Loucy (cell line): ENCODE results near the gene TENM3.

Source experiments
- H2AFZ ChIP-seq: fragments of 200-600 bp; sonication (generic); 2 replicates; pipeline ENCODE4 v1.6.0; 2016; ENCODE audit warnings: antibody characterized with exemption, mild to moderate bottlenecking, low read length, moderate library complexity
- H3F3A ChIP-seq: fragments of 200-600 bp; 2 replicates; pipeline ENCODE4 v1.6.0; 2016; ENCODE audit warnings: antibody characterized with exemption, low read depth, mild to moderate bottlenecking
- H3K27me3 ChIP-seq: fragments of 200-600 bp; sonication (generic); 2 replicates; pipeline ENCODE4 v1.6.1; 2014; ENCODE audit warnings: low read length, mild to moderate bottlenecking; ENCODE audit not compliant: insufficient read depth, poor library complexity, severe bottlenecking
- H3K36me3 ChIP-seq: fragments of 200-600 bp; sonication (generic); 2 replicates; pipeline ENCODE4 v1.6.1; 2016; ENCODE audit warnings: low read length; ENCODE audit not compliant: insufficient read depth
- H3K4me1 ChIP-seq: fragments of 200-600 bp; sonication (generic); 2 replicates; pipeline ENCODE4 v1.5.1; 2014; ENCODE audit warnings: low read length, mild to moderate bottlenecking; ENCODE audit not compliant: insufficient read depth, poor library complexity, severe bottlenecking
- H3K4me2 ChIP-seq: fragments of 200-600 bp; sonication (generic); 2 replicates; pipeline ENCODE4 v1.6.0; 2014; ENCODE audit warnings: antibody characterized with exemption, low read length, low read depth, mild to moderate bottlenecking; ENCODE audit not compliant: poor library complexity, severe bottlenecking
- H3K4me3 ChIP-seq: fragments of 200-600 bp; sonication (generic); 2 replicates; pipeline ENCODE4 v1.5.1; 2014; ENCODE audit warnings: low read length, mild to moderate bottlenecking, mixed read lengths; ENCODE audit not compliant: poor library complexity, severe bottlenecking
- H3K79me2 ChIP-seq: fragments of 200-600 bp; sonication (generic); 2 replicates; pipeline ENCODE4 v1.6.1; 2014; ENCODE audit warnings: low read length; ENCODE audit not compliant: insufficient read depth
- H3K9ac ChIP-seq: fragments of 200-600 bp; sonication (generic); 2 replicates; pipeline ENCODE4 v1.6.0; 2014; ENCODE audit warnings: mild to moderate bottlenecking, low read depth, low read length, moderate library complexity; ENCODE audit not compliant: poor library complexity, severe bottlenecking
- H3K9me2 ChIP-seq: fragments of 200-600 bp; sonication (generic); replicated peaks from 2 replicates; pipeline ENCODE4 v1.6.1; 2016; ENCODE audit warnings: low read depth, low read length, mixed read lengths
- H3K9me3 ChIP-seq: fragments of 200-600 bp; sonication (generic); 2 replicates; pipeline ENCODE4 v1.6.1; 2014; ENCODE audit warnings: mild to moderate bottlenecking, antibody characterized with exemption, low read length, low read depth; ENCODE audit not compliant: insufficient read depth
- H4K20me1 ChIP-seq: fragments of 200-600 bp; sonication (generic); 2 replicates; pipeline ENCODE4 v1.6.0; 2014; ENCODE audit warnings: antibody characterized with exemption, low read length, mild to moderate bottlenecking; ENCODE audit not compliant: insufficient read depth, poor library complexity, severe bottlenecking
- EZH2phosphoT487 ChIP-seq: fragments of 200-600 bp; IDR thresholded peaks from 2 replicates; pipeline ENCODE4 v1.6.1; 2018; ENCODE audit warnings: antibody characterized with exemption, mild to moderate bottlenecking, moderate library complexity, borderline replicate concordance
- TF ChIP-seq, protein P1 (sequence below): fragments of 200-600 bp; sonication (generic); conservative IDR thresholded peaks from 2 replicates; pipeline ENCODE4 v1.5.1; 2014; ENCODE audit warnings: mild to moderate bottlenecking, antibody characterized with exemption, low read length

Gene TENM3

DNA sequence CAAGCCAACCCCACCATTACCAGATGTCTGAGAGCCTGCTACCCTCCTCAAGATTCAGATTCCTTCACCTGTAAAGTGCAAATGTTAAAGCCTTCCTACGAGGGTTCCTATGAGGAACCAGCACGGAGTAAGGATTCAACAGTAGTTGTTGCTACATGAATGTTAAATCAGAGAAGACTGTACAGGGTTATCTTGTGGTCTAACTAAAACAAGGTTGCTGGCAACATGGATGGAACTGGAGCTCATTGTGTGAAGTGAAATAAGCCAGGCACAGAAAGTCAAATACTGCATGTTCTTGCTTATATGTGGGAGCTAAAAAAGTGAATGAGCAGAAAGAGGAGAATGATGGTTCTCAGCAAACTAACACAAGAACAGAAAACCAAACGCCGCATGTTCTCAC lies 435.4 kb downstream of the TENM3 start:
- H2AFZ ChIP-seq: no peak overlapping the region
- no peak overlapping the region for H3K4me3 ChIP-seq
- H4K20me1 ChIP-seq: no peaks in the 10 kb centered on the region
- no peaks in the 10 kb centered on the region for H3K36me3 ChIP-seq
- no peak overlapping the region for H3K9ac ChIP-seq
- no peak for TF ChIP-seq EZH2phosphoT487
- TF ChIP-seq, protein P1, sequence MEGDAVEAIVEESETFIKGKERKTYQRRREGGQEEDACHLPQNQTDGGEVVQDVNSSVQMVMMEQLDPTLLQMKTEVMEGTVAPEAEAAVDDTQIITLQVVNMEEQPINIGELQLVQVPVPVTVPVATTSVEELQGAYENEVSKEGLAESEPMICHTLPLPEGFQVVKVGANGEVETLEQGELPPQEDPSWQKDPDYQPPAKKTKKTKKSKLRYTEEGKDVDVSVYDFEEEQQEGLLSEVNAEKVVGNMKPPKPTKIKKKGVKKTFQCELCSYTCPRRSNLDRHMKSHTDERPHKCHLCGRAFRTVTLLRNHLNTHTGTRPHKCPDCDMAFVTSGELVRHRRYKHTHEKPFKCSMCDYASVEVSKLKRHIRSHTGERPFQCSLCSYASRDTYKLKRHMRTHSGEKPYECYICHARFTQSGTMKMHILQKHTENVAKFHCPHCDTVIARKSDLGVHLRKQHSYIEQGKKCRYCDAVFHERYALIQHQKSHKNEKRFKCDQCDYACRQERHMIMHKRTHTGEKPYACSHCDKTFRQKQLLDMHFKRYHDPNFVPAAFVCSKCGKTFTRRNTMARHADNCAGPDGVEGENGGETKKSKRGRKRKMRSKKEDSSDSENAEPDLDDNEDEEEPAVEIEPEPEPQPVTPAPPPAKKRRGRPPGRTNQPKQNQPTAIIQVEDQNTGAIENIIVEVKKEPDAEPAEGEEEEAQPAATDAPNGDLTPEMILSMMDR: no peak
- H3K4me2 ChIP-seq: no peak overlapping the region
- H3K9me3 ChIP-seq: no peaks in the 10 kb centered on the region
- H3K4me1 ChIP-seq: no peaks in the 10 kb centered on the region
- H3K9me2 ChIP-seq: no peaks in the 10 kb centered on the region
- no peaks in the 10 kb centered on the region for H3K27me3 ChIP-seq
- no peaks in the 10 kb centered on the region for H3F3A ChIP-seq
- no peaks in the 10 kb centered on the region for H3K79me2 ChIP-seq

DNA sequence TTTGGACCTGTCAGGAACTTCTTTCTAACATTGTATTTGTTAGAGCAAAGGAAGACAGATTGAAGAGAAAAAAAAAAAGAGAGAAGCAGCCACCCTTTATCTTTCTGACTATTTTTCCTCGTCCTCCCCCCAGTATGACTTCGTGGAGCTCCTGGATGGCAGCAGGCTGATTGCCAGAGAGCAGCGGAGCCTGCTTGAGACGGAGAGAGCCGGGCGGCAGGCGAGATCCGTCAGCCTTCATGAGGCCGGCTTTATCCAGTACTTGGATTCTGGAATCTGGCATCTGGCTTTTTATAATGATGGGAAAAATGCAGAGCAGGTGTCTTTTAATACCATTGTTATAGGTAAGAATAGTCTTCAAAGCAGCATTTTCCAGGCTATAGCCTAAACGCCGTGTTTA lies 436.3 kb downstream of the TENM3 start:
- H3K9me3 ChIP-seq: no peaks in the 10 kb centered on the region
- H4K20me1 ChIP-seq: no peaks in the 10 kb centered on the region

DNA sequence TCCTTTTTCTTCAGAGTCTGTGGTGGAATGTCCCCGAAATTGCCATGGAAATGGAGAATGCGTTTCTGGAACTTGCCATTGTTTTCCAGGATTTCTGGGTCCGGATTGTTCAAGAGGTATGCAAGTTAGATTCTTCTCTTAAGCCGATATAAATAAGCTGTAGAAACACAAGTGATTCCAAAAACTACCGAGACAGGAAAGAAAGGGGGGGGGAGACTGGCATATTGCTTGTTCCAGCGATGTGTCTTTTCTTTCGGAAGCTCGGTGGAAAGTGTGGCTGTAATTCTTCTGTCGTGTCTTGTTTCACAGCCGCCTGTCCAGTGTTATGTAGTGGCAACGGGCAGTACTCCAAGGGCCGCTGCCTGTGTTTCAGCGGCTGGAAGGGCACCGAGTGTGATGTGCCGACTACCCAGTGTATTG lies 437.0 kb downstream of the TENM3 start:
- TF ChIP-seq, protein P1: no peak
- TF ChIP-seq EZH2phosphoT487: no peak
- Histone ChIP-seq H3K36me3 (no peaks in the 10 kb centered on the region), H3K27me3 (no peaks in the 10 kb centered on the region), H4K20me1 (no peaks in the 10 kb centered on the region), H3K4me1 (no peaks in the 10 kb centered on the region), H3K4me2 (no peak overlapping the region), H2AFZ (no peak overlapping the region), H3F3A (no peaks in the 10 kb centered on the region), H3K9me3 (no peaks in the 10 kb centered on the region), H3K9me2 (no peaks in the 10 kb centered on the region), H3K79me2 (no peaks in the 10 kb centered on the region), H3K9ac (no peak overlapping the region), H3K4me3 (no peak overlapping the region)

More for the DNA sequence above, 436.3 kb downstream of the TENM3 start:
- Histone ChIP-seq H3K9me2 (no peaks in the 10 kb centered on the region), H3K36me3 (no peaks in the 10 kb centered on the region), H2AFZ (no peak overlapping the region), H3K79me2 (no peaks in the 10 kb centered on the region), H3F3A (no peaks in the 10 kb centered on the region), H3K4me1 (no peaks in the 10 kb centered on the region), H3K4me2 (no peak overlapping the region), H3K4me3 (no peak overlapping the region), H3K27me3 (no peaks in the 10 kb centered on the region), H3K9ac (no peak overlapping the region)
- TF ChIP-seq, protein P1: no peak
- TF ChIP-seq EZH2phosphoT487: no peak
